ENCODE data around the gene HRH4.
A peak's percentile ranks its signal among the peaks of the same experiment; 100 is the strongest.

HRH4 gene

GRCh38 chr18:24460388-24460787 lies at the start of gene HRH4:
Gene HRH4, plus strand, starts transcription at chr18:24460637. Its CDS starts 92 bp downstream, at chr18:24460729.
- no peak for DNase-seq

DNA sequence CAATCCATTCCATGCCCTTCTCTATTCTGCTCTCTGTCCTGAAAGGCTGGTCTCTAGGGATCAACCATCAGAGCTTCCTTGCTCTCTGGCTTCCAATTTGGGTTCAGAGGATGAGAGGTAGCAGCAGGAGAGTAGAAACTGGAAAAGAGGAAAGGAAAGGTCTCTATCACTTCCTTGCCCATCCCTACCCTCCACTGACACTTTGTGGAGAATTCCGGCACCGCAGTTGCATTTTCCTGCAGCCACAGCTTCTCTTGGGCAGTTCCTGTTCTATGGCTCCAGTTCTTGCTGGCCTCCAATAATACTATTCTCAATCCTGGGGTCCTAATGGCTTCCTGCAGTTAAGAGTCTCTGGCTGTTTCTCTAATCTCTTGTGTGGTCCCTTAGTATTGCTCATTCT lies 47.3 kb upstream of the HRH4 start:
- DNase-seq = no peak

DNA sequence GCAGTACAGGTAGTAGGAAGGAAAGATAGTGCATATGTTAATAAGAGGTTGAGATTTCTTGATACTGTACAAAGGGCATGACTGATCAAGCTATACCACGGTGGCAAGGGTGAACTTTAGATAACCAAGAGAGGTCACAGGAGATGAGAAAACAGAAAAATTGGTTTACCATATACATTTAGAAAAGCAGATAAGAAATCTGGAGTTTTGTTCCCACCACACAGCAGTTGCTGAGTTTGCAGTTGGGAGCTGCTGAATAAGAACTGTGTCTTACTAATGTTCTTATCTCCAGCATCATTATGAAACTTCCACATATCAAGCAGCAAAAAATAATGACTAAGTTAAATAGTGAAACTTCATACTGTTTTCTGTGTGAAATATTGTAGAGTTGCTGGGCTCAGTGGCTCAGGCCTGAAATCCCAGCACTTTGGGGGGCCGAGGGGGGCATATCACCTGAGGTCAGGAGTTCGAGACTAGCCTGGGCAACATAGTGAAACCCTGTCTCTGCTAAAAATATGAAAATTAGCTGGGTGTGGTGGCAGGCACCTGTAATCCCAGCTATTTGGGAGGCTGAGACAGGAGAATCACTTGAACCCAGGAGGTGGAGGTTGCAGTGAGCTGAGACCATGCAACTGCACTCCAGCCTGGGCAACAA lies 46.0 kb upstream of the HRH4 start:
- DNase-seq = peak; percentile 20

GRCh38 chr18:24417480-24417879 lies 43.0 kb upstream of the HRH4 start:
- no peak for DNase-seq

DNA sequence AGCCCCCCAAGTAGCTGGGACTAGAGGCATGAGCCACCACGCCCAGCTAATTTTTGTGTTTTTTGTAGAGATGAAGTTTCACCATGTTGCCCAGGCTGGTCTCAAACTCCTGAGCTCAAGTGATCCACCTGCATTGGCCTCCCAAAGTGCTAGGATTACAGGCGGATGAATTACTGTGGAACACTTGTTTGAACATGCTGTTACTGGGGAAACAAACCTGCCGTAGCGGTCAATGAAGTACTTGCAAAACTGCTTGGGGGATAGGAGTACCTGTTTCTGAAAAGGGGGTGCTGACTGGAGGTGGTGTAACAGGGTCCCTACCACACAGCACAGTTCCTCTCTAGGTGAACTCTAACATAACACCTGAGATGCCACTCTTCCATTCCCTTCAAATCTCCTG lies 39.9 kb upstream of the HRH4 start:
- no peak for DNase-seq

DNA sequence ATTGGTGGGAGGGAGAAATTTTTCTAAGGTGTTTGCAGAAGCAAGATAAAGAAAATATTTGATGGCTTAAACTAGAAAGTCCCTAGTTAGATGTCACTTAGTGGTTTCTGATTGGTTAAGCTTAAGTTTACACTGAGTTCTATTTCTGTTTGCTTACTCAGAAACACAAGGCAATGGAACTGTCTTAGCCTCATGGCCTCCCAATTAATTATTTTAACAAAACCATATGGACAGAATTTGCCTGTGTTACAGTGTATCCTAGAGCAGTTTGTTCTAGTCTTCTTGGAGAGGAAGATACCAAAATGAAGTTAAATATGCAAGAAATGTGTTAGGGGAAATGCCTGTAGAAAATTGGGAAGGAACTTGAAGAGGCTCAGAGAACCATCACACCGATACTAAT lies 38.6 kb upstream of the HRH4 start:
- DNase-seq = no peak

DNA sequence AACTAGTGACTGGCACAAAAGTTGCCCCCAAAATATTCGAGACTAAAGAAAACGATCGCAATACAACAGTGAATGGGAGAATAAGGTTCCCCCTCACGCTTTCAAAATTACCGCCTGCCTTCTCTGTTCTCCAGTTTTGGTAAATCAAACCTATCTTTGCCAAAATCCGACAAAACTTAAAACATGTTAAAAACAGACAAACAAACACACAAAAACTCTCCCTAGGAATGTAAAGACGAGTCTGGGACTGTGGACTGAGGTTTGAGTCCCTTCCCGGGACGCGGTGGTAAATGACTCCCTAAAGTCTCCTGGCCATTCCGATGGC lies 34.4 kb upstream of the HRH4 start:
- no peak for DNase-seq

- DNase-seq = peak; percentile 82
Measured at GRCh38 chr18:24426398-24427294, 33.8 kb upstream of the HRH4 start, which contains the start of gene IMPACT. Gene IMPACT, plus strand, starts transcription at chr18:24426670. Its CDS starts 87 bp downstream, at chr18:24426757.

- DNase-seq = no peak
Measured at GRCh38 chr18:24427484-24427883, 33.0 kb upstream of the HRH4 start.

DNA sequence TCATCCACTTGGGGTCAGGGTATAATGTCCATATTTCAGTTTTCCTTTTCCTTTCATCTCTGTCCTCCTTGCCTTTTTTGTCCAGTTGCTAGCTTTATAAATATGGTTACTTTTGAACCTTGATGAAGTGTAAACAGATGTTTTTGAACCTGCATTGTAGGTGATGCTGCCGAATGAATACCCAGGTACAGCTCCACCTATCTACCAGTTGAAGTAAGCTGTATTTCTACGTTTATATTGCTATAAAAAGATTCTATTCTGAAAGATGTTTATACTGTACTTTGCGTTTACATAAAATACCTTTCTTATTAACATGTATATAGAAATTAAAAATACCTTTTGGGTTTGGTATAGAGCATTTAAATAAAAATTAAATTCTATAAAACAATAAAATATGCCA lies 31.7 kb upstream of the HRH4 start:
- no peak for DNase-seq

DNA sequence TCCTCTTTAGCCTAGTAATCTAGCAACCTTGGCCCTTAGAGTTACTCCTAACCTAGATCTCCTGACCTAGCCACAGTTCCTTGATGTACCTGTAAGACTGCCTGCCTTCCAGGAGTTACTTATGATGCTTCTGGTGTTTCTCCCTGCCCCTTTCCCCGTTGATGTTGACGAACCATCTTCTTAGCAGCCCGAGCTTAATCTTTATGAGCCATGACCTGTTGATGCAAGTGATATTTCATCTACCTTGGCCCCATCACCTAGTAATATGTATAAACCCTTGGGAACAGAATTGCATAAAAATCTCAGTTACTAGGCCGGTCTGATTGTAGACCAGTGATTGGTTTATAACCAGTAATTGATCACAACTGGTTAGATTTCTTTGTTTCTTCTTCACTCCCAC lies 31.2 kb upstream of the HRH4 start:
- no peak for DNase-seq

DNA sequence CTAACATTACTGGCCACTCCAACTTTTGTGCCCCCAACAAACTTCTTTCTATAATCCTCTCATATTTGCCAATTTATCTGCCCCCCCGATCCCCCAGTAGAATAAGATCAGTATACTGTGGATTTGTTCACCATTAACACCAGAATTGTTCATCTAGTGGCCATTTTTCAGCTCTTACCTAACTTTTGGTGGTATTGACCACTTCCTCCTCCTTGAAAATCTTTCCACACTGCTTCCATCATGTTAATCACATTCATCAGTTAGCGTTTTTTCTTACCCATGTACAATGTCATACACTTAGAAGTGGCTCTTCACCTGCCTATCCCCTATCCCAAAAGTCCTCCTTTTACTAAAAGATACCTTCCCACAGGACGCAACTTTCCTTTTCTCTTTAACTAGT lies 27.8 kb upstream of the HRH4 start:
- no peak for DNase-seq

- no peak for DNase-seq
Measured at GRCh38 chr18:24436939-24437338, 23.5 kb upstream of the HRH4 start.

DNA sequence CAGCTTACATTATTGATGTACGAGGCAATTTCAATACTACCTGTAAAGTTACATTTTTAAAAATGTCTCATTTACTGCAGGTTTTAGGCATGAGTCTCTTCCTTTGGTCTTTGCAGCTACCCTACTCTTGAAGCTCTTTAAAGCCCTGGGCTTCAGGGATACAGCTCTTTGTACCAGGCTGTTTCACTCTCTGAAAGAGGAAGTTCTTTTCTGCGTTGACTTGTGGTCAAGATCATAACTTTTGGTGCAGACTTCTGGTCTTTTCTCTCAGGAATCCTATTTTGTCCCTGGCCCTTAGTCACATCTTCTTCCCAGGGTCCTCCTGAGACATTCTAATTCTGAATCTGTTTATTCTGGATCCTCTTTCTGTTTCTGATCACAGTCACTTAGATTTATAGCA lies 16.6 kb upstream of the HRH4 start:
- DNase-seq = no peak

GRCh38 chr18:24446453-24446852 lies 14.0 kb upstream of the HRH4 start:
- no peak for DNase-seq

DNA sequence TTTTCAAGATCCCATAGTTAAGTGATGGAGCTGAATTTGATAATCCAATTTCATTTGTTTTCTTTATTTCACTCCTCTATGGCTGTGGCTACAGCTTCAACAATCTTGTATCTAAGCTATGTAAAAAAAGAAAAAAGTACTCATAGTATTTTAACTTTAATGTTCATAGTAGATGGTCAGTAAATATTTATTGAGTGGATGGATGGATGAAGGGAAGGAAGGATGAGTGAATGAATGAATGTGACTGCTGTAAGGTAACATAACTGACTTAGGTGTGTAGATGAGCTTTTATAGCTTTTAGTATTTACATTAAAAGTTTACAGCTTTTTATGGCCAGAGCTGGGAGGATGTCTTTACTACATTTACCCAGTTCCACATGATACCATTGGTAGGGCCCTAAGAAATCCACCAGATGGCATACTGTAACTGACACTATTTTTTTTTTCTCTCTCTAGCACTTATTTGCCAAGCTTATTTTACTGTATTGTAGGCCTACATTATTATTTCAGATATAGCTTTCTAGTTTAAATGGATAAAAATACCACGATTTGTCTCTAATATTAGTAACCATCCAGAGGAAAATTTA lies 13.4 kb upstream of the HRH4 start:
- no peak for DNase-seq

DNA sequence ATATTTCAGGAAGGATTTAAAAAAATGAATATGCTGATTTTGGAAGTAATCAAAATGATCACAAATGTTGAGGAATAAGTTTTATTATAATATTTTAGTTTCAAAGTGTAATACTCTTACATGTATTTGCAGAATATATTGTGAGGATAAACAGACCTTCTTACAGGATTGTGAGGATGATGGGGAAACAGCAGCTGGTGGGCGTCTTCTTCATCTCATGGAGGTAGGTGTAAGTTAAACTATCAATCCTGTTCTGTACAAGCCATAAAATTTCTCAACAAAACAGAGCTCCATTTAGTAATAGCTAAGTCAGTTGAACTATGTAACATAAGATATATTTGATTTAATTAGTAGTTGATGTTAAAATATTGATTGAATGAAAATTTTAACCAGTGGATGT lies 12.5 kb upstream of the HRH4 start:
- DNase-seq = no peak

- no peak for DNase-seq
Measured at GRCh38 chr18:24456549-24456948, 3.9 kb upstream of the HRH4 start.

- DNase-seq = no peak
Measured at GRCh38 chr18:24459772-24460171, 665 bp upstream of the HRH4 start.

DNA sequence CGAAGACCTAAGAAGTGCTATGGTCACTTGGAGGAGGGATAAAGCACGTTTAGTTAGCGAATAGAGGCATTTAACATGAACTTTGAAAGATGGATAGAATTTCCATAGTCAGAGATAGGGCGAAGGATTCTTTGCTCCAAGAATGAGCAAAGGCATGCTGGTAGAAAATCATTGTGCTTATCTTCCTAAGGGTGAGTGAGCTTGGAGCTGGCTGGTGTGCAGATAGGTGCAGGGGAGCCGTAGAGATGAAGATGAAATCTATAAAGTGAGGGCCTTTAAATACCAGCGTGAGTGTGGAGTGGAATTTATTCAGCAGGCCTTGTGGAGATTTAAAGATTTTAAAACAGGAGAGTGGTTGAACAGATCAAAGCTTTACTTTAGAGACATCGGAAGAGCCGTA lies 1.6 kb downstream of the HRH4 start:
- no peak for DNase-seq

GRCh38 chr18:24462838-24463775 lies 2.7 kb downstream of the HRH4 start:
- no peak for DNase-seq

GRCh38 chr18:24465486-24465885 lies 5.0 kb downstream of the HRH4 start:
- no peak for DNase-seq

DNA sequence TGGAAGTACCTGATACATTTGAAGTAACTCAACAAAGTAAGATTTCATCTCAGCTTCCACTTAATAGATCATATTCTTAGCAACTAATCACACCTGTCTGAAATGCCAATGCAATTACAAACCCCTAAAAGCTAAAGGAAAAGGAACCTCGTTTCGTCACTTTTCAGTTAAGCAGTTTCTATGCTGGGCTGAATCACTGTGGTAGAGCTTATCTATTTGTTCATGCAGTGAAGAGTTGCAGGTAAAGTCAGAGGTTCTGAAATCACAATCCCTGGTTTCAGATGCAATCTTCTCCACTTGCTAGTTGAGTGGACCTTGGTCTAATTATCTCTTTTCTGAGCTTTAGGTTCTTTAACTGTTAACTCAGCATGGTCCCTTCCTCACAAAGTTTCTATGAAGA lies 6.3 kb downstream of the HRH4 start:
- no peak for DNase-seq
